ENCODE data around the gene LCE2D. TPM values are rescaled to one million over a fixed set of nuclear protein-coding genes. Genes with fewer than 3 reads are reported as not detected.

The LCE2D gene, protein sequence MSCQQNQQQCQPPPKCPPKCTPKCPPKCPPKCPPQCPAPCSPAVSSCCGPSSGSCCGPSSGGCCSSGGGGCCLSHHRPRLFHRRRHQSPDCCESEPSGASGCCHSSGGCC
- total RNA-seq (2014; rRNA removed) = not detected in 2 replicates
- not detected for Bru-seq, nascent RNA
- BruChase-seq, experiment 1, labeled RNA remaining after a 6-hour chase = not detected
- BruChase-seq, experiment 2, labeled RNA remaining after a 2-hour chase = not detected
- long read RNA-seq = 0 reads

DNA sequence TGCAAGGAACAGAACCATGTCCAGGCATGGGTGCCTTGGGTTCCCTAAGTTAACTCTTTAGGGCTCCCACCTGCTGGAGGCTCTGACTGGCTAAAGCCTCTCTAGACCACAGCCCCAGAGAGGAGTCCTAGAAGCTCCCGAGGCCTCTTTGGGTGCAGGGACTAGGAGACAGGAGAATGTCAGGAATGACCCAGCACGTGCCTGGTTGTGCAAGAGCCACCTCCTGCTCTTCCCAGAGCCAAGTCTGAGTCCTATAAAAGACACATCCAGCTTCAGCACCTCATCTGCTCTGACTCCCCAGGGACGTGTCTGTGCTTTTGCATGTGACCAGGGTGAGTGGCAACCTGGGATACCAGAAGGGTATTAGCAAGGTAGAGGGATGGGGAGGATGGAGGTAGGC, at the start of gene LCE2D:
Gene LCE2D, plus strand, starts transcription at position 283 of the 400 bp plus-strand sequence. CDS start 726 bp downstream, outside the sequence.
- no peaks in the 10 kb centered on the region for H3K79me2 ChIP-seq (ENCODE audit: low read length)
- H3K27me3 ChIP-seq (ENCODE audit: low read length) = peaks cover 33% of the 10 kb centered on the region
- H3K9ac ChIP-seq (ENCODE audit: low read length) = no peak within 1 kb of the TSS
- H2AFZ ChIP-seq (ENCODE audit: low read length) = no peak within 1 kb of the TSS
- no peaks in the 10 kb centered on the region for H3F3A ChIP-seq (ENCODE audit: low read length, unreplicated experiment)
- H3K4me1 ChIP-seq (ENCODE audit: insufficient read depth, low read length) = no peaks in the 10 kb centered on the region
- CTCF ChIA-PET = no interaction called here
- no peaks in the 10 kb centered on the region for H3K9me2 ChIP-seq (replicated peaks; ENCODE audit: low read length)
- no TSS peak for BruUV-seq (replicated peaks)
- ATAC-seq (no peak), DNase-seq (no peak)
- POLR2A ChIA-PET (ENCODE audit: unreplicated experiment) = no interaction called here
- TF ChIP-seq EZH2 (IDR thresholded peaks at IDR 0.05; ENCODE audit: low read length, unreplicated experiment) (no peak), EZH2phosphoT487 (IDR thresholded peaks at IDR 0.05; ENCODE audit: borderline replicate concordance, low read length) (no peak)
- TF ChIP-seq, protein P1, sequence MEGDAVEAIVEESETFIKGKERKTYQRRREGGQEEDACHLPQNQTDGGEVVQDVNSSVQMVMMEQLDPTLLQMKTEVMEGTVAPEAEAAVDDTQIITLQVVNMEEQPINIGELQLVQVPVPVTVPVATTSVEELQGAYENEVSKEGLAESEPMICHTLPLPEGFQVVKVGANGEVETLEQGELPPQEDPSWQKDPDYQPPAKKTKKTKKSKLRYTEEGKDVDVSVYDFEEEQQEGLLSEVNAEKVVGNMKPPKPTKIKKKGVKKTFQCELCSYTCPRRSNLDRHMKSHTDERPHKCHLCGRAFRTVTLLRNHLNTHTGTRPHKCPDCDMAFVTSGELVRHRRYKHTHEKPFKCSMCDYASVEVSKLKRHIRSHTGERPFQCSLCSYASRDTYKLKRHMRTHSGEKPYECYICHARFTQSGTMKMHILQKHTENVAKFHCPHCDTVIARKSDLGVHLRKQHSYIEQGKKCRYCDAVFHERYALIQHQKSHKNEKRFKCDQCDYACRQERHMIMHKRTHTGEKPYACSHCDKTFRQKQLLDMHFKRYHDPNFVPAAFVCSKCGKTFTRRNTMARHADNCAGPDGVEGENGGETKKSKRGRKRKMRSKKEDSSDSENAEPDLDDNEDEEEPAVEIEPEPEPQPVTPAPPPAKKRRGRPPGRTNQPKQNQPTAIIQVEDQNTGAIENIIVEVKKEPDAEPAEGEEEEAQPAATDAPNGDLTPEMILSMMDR (conservative IDR thresholded peaks at IDR 0.05; ENCODE audit: low read depth, low read length) = no peak
- intact Hi-C loops (cut with micrococcal nuclease) = no loop called here
- no peak within 1 kb of the TSS for H3K27ac ChIP-seq (ENCODE audit: low read length)
- H4K20me1 ChIP-seq (ENCODE audit: low read length) = no peaks in the 10 kb centered on the region
- no peak within 1 kb of the TSS for H3K4me2 ChIP-seq (ENCODE audit: low read length)
- H3K4me3 ChIP-seq (ENCODE audit: low read length) = no peak within 1 kb of the TSS
- H3K9me3 ChIP-seq (ENCODE audit: low read length) = no peaks in the 10 kb centered on the region
- no peaks in the 10 kb centered on the region for H3K36me3 ChIP-seq (ENCODE audit: low read depth, low read length)

DNA sequence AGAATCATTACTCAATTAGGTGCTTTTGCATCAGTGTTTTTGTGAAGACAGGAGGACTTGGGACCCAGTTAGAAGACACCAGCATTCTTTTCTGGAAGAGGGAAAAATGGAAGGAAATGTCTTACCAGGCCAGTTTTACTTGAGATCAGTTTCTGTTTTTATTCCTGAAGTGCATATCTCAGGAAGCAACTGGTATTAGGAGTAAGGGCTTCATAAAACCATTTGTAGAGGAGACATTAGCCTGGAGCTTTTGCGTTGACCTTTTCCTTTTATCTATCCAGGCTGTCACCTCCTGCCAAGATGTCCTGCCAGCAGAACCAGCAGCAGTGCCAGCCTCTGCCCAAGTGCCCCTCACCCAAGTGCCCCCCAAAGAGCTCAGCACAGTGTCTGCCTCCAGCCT, 49.7 kb upstream of the LCE2D start, which contains the start of gene LCE3B:
Gene LCE3B, plus strand, starts transcription at position 301 of the 400 bp plus-strand sequence. Its CDS starts 0 bp downstream, at position 301.
- Histone ChIP-seq H3K4me1 (ENCODE audit: insufficient read depth, low read length) (no peaks in the 10 kb centered on the region), H3K9ac (ENCODE audit: low read length) (no peak within 1 kb of the TSS), H3K79me2 (ENCODE audit: low read length) (no peaks in the 10 kb centered on the region), H3K4me2 (ENCODE audit: low read length) (no peak within 1 kb of the TSS), H4K20me1 (ENCODE audit: low read length) (no peaks in the 10 kb centered on the region), H3K27me3 (ENCODE audit: low read length) (no peaks in the 10 kb centered on the region), H3K9me2 (replicated peaks; ENCODE audit: low read length) (no peaks in the 10 kb centered on the region), H3K36me3 (ENCODE audit: low read depth, low read length) (no peaks in the 10 kb centered on the region), H3F3A (ENCODE audit: low read length, unreplicated experiment) (no peaks in the 10 kb centered on the region), H3K9me3 (ENCODE audit: low read length) (no peaks in the 10 kb centered on the region), H3K4me3 (ENCODE audit: low read length) (no peak within 1 kb of the TSS), H2AFZ (ENCODE audit: low read length) (no peak within 1 kb of the TSS), H3K27ac (ENCODE audit: low read length) (no peak within 1 kb of the TSS)
- BruUV-seq (replicated peaks) = no TSS peak
- no peak for DNase-seq
- ATAC-seq = no peak
- ChIA-PET POLR2A (ENCODE audit: unreplicated experiment) (no interaction called here), CTCF (no interaction called here)
- intact Hi-C loops (cut with micrococcal nuclease) = no loop called here
- TF ChIP-seq EZH2phosphoT487 (IDR thresholded peaks at IDR 0.05; ENCODE audit: borderline replicate concordance, low read length) (no peak), EZH2 (IDR thresholded peaks at IDR 0.05; ENCODE audit: low read length, unreplicated experiment) (no peak)
- TF ChIP-seq, protein P1 (conservative IDR thresholded peaks at IDR 0.05; ENCODE audit: low read depth, low read length) = no peak

DNA sequence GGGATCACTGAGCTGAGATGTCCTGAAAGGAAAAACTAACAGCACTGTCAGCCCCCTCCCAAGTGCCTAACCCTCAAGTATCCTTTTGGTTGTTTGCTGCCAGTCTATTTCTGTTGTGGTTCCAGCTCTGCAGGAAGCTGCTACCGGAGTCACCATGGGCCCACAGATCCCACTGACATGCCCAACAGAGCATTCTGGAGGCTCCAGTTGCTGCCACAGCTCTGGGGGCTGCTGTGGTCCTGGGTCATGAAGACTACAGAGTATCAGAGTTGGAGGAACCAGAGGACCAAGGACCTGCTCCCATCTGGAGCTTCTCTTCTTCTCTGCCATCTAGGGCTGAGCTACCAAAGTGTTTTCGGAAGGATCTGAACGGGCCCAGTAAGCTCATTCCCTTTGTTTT, 41.2 kb upstream of the LCE2D start:
- H3K79me2 ChIP-seq (ENCODE audit: low read length) = no peaks in the 10 kb centered on the region
- no peak overlapping the region for H3K27ac ChIP-seq (ENCODE audit: low read length)
- intact Hi-C loops (cut with micrococcal nuclease) = no loop called here
- no peaks in the 10 kb centered on the region for H3F3A ChIP-seq (ENCODE audit: low read length, unreplicated experiment)
- ChIA-PET CTCF (no interaction called here), POLR2A (ENCODE audit: unreplicated experiment) (no interaction called here)
- H3K9ac ChIP-seq (ENCODE audit: low read length) = no peak overlapping the region
- no peak overlapping the region for H3K4me3 ChIP-seq (ENCODE audit: low read length)
- H3K4me2 ChIP-seq (ENCODE audit: low read length) = no peak overlapping the region
- H2AFZ ChIP-seq (ENCODE audit: low read length) = no peak overlapping the region
- H3K9me2 ChIP-seq (replicated peaks; ENCODE audit: low read length) = no peaks in the 10 kb centered on the region
- H3K4me1 ChIP-seq (ENCODE audit: insufficient read depth, low read length) = no peaks in the 10 kb centered on the region
- BruUV-seq (replicated peaks) = no TSS peak
- TF ChIP-seq EZH2 (IDR thresholded peaks at IDR 0.05; ENCODE audit: low read length, unreplicated experiment) = no peak
- no peak for TF ChIP-seq EZH2phosphoT487 (IDR thresholded peaks at IDR 0.05; ENCODE audit: borderline replicate concordance, low read length)
- TF ChIP-seq, protein P1 (conservative IDR thresholded peaks at IDR 0.05; ENCODE audit: low read depth, low read length) = no peak
- H4K20me1 ChIP-seq (ENCODE audit: low read length) = no peaks in the 10 kb centered on the region
- no peaks in the 10 kb centered on the region; the same call in 1 of the 2 replicates for H3K27me3 ChIP-seq (ENCODE audit: low read length)
- ATAC-seq (no peak), DNase-seq (peak; percentile 0)
- H3K36me3 ChIP-seq (ENCODE audit: low read depth, low read length) = no peaks in the 10 kb centered on the region
- peaks cover 7% of the 10 kb centered on the region for H3K9me3 ChIP-seq (ENCODE audit: low read length)
